Kidney epithelial cell (primary cell): ENCODE results near the gene COL19A1. TPM values are rescaled to one million over a fixed set of nuclear protein-coding genes. Genes with fewer than 3 reads are reported as not detected.
"Not testable (repeated sequence)": the region's sequence is repeated elsewhere in the genome, so short reads cannot be mapped to it uniquely, and the experiment has no call there.

Experiments used
- DNase-seq: peaks from one replicate; pipeline ENCODE4 v3.0.0-alpha.2; 2010; ENCODE audit warnings: low read depth
- H3K27me3 ChIP-seq: 2 replicates; pipeline ENCODE4 v1.6.0; 2011; ENCODE audit warnings: low read length; ENCODE audit not compliant: control insufficient read depth, insufficient read depth
- H3K36me3 ChIP-seq: 2 replicates; pipeline ENCODE4 v1.5.1; 2011; ENCODE audit warnings: low read length; ENCODE audit not compliant: control insufficient read depth, insufficient read depth
- H3K4me3 ChIP-seq: 2 replicates; pipeline ENCODE4 v1.5.1; 2011; ENCODE audit warnings: low read depth, mild to moderate bottlenecking, control low read depth, low read length
- CTCF ChIP-seq: IDR thresholded peaks from 2 replicates; pipeline ENCODE4 v1.5.1; 2011; ENCODE audit warnings: mild to moderate bottlenecking, moderate library complexity, low read length, control low read depth, inconsistent platforms; ENCODE audit not compliant: insufficient read depth, poor library complexity, severe bottlenecking
- total RNA-seq: library from RNA; depleted of rRNA; stranded (reverse); fragments of >200 nt; gene quantifications from 2 replicates; pipeline ENCODE4 v1.2.3, GENCODE V29; 2015

The COL19A1 gene
- total RNA-seq, 1 donor from 2014 or later, result not detected

DNA sequence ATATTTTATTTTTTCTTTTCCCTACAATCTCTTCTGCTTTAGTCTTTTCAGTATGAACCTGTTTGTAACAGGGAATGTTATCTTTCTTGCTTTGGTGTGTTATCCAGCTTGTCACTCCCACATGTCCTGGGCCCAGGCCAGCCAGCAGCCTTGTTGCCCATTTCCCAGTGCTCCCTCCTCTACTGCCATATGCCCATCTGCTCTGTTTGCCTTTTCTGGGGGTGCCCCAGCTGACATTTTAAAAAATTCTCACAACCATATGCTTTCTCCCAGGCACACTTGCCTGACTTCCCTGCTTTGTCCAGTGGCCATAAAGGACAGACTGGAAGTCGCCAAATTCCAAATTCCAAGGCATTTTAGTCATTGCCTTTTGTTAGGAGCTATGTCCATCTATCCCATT, 45.9 kb upstream of the COL19A1 start:
- Histone ChIP-seq H3K4me3 (no peak overlapping the region), H3K36me3 (no peaks in the 10 kb centered on the region), H3K27me3 (no peaks in the 10 kb centered on the region)
- TF ChIP-seq CTCF, result no peak
- DNase-seq, result no peak

DNA sequence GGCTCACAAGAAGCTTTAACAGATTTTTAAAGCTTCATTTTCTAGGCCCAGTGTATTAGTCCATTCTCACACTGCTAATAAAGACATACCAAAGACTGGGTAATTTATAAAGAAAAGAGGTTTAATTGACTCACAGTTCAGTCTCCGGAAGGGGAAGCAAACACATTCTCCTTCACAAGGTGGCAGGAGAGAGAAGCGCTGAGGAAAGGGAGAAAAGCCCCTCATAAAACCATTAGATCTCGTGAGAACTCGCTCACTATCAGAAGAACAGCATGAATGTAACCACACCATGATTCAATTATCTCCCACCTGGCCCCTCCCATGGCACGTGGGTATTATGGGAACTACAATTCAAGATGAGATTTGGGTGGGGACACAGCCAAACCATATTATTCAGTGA, 42.0 kb upstream of the COL19A1 start:
- not testable (repeated sequence) for H3K36me3 ChIP-seq, H3K27me3 ChIP-seq, DNase-seq, H3K4me3 ChIP-seq

DNA sequence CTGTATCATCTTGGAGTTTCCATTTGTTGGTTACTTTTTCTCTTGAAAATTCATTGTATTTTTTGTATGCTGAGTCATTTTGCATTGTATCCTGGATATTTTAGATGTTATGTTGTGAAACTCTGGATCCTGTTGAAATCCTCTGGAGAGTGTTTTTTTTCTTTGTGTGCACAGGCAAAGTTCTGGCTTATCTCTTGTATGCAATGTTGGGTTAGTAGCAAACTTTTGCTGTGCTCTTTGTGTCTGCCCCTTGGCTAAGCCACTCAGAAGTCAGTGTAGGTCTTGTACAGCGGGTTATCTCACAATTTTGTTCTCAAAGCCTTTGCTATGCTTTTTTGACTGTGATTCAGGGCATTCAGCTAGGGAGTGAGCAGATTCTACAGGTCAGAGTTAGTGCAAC, 40.5 kb upstream of the COL19A1 start:
- TF ChIP-seq CTCF, result no peak
- H3K27me3 ChIP-seq, result no peaks in the 10 kb centered on the region
- H3K36me3 ChIP-seq, result no peaks in the 10 kb centered on the region
- no peak overlapping the region for H3K4me3 ChIP-seq
- no peak for DNase-seq

- Histone ChIP-seq H3K27me3 (no peaks in the 10 kb centered on the region), H3K4me3 (no peak overlapping the region), H3K36me3 (no peaks in the 10 kb centered on the region)
- no peak for DNase-seq
- no peak for TF ChIP-seq CTCF
Observed at GRCh38 chr6:69827276-69827893, 39.0 kb upstream of the COL19A1 start.

DNA sequence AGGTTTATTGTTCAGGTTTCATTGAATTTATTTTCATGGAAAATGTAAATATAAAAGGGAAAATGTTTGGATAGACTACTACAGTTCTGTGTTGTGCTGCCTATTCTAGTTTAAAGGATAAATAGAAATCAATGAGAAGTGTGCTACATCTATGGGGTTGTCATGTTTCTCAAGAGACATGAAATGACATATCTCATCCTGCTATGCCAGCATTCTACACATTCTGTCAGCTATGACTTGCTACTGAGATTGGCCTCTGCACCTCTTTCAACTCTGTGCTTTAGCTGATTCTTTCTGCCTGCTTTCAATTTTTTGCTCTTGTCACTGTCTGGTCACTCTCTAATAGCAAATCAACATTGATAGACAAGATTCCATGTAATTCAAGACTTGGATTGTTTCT, 33.8 kb upstream of the COL19A1 start:
- Histone ChIP-seq H3K27me3 (no peaks in the 10 kb centered on the region), H3K4me3 (no peak overlapping the region), H3K36me3 (no peaks in the 10 kb centered on the region)
- TF ChIP-seq CTCF, result no peak
- DNase-seq, result no peak

DNA sequence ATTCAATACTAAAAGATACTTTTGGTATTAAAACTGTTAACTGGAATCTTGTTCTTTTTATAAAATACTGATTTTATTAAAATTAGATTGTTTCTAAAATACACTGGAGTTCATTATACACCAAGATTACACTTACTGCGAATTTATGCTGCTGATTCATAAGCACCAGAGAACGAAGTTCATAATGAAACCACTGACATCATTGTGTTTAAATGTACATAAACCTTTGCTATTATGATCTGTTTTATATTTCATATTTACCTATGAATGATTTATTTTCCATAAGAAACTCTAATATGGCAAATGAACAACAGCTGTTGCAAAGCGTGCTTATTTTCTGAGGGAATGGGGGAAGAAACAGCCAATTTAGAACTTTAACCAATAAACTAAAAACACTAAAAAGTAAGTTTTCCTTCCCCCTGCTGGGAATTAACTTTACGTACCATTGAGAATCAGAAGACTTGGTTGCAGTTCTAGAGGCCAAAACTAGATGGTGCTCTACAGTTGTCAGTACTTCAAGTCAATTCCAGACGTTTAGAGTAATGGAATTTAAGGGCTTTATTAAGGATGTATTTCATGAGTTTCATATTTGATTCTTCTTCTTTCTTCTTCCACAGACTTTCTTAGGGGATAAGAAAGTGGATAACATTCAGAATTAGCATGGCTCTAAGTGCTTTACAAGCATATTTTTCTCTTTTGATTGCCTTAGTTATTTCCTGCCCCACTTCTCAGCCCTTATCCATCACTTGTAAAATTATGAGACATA, 30.8 kb upstream of the COL19A1 start:
- H3K27me3 ChIP-seq, result no peaks in the 10 kb centered on the region
- H3K4me3 ChIP-seq, result no peak overlapping the region
- peak; percentile 82 for TF ChIP-seq CTCF
- H3K36me3 ChIP-seq, result no peaks in the 10 kb centered on the region
- peak; percentile 39 for DNase-seq
